DND-41 (cell line): Measurements from ENCODE around the gene AFG3L2.

Experiments
- CTCF ChIP-seq: IDR thresholded peaks from 2 replicates; pipeline ENCODE4 v1.5.1; 2012; ENCODE audit warnings: borderline replicate concordance, low read length, moderate library complexity, mild to moderate bottlenecking; ENCODE audit not compliant: poor library complexity, severe bottlenecking; ENCODE audit errors: extremely low read depth
- EZH2 ChIP-seq: IDR thresholded peaks from 3 replicates; pipeline ENCODE4 v1.6.1; 2012; ENCODE audit warnings: borderline replicate concordance, low read depth, mild to moderate bottlenecking, moderate library complexity, low read length, inconsistent platforms; ENCODE audit not compliant: severe bottlenecking

- no peak for TF ChIP-seq CTCF
- TF ChIP-seq EZH2: no peak
Measured at GRCh38 chr18:12336171-12336613, 40.8 kb downstream of the AFG3L2 start.
